Measurements from ENCODE around the gene NATD1.

NATD1 gene

DNA sequence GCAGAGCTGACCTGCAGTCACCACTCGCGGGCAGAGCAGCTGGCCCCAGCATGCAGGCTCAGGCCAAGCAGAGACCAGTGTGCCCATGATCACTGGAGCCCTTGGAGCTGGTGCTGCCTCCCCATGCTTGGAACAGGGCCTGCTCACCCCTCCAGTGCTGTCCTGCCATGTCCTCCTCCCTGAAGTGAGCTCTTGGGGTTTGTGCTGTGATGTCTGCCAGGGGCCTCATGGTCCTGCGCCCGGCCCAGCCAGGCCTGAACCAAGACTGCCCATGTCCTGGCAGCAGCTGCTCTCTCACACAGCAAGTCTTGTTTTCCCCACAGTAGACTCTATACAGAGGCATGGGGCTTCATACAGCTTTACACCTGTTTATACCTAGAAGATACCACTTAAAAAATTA is 63.8 kb downstream of the NATD1 start:
- DNase-seq, result no peak

All from suppressor macrophage treated with lipopolysaccharide for 1 hour (primary cell).